Sciatic nerve (tissue), 2 donors: ENCODE data around the gene TULP1. TPM values are rescaled to one million over a fixed set of nuclear protein-coding genes. Genes with fewer than 3 reads are reported as not detected.

Source experiments
- ATAC-seq: fragments of 200-7000 bp; cut with Tn5 transposase; one replicate; pipeline ENCODE4 v1.9.1; 2020; ENCODE audit warnings: mild to moderate bottlenecking, moderate library complexity
- DNase-seq: peaks from one replicate; pipeline ENCODE4 v3.0.0-alpha.2; 2020; ENCODE audit warnings: low spot score
- intact Hi-C: fragments of 100-400 bp; cut with DNase I; formaldehyde crosslinking; loops from one replicate; pipeline ENCODE4 v1.14.2; 2022
- total RNA-seq: library from RNA; stranded (reverse); fragmentation: NEBNext Ultra II Directional; extraction: Animal tissue kit (Norgen Biotek cat#: 25700); gene quantifications from one replicate; pipeline ENCODE4 v1.2.1, GENCODE V29; 2021
- donor health status: DM: no; HTN: no; CAD: no.
- donor health status: DM: no; HTN: no; CAD: no.

The TULP1 gene
- total RNA-seq, 1 donor from 2014 or later, result not detected

DNA sequence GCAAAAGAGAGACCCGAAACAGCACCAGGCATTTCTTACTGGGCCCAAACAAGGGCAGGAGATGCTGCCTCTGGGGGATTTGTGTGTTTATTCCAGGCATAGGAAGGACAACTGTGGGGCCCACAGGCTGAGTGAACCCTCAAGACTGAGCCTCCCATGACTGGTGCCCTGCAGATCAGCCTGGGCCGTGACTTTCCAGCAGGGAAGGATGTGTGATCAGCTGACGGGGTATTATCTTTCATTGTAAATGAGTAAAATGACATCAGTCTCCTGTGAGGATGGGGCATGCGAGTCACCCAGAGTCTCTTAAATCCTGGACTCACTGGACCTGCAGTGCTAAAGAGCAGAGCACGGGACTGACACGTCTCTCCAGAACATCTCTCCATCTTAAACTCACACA, 11.9 kb downstream of the TULP1 start:
- intact Hi-C loops, result no loop called here
- no peak for DNase-seq
- no peak for ATAC-seq

DNA sequence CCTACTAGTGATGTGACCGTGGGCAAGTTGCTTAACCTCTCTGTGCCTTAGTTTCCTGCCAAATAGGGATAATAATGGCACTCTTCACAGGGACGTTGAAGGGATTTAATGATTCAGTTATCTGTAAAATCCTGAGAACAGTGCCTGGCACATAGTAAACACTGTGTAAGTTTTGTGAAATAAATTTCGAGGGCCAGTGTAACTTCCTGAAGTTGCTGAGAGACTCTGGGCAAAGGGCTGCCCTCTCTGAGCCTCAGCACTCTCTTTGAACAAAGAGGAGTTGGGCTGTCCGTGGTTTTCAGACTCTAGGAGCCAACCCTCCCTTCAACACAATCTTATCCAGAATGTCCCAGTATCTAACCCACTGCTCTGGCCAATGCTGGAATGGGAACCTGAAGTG, 13.3 kb downstream of the TULP1 start:
- no peak for ATAC-seq
- no peak for DNase-seq
- intact Hi-C loops, result no loop called here

DNA sequence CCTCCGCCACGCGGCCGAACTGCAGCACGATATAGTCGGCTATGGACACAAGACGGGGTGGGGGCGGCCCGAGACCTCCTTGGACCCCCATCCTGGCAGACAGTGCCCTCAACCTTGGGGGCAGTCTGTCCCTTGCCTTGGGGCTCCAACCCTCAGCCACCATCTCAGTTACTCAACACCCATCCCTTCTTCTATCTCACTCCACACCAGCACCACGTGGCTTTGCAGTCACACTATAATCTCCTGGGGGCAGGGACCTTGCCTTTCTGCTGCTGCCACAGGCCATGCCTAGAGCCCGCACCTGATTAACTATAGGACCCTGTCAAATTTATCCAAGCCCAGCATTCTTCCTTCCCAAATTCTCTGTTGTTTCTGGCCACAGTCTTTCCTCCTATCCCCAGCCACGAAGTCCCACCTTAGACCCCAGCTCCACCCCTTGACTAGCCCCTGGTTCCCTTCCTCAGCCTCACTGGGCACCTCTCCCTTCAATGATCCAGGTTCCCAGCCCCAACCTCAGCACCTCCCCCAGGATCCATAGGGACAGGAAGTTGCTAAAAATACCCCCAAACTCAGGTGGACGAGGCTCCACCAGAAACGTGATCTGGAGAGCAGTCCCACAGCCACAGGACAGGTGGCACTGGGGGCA, 14.2 kb downstream of the TULP1 start:
- intact Hi-C loops, result no loop called here
- DNase-seq, result no peak
- peak; percentile 4 for ATAC-seq

DNA sequence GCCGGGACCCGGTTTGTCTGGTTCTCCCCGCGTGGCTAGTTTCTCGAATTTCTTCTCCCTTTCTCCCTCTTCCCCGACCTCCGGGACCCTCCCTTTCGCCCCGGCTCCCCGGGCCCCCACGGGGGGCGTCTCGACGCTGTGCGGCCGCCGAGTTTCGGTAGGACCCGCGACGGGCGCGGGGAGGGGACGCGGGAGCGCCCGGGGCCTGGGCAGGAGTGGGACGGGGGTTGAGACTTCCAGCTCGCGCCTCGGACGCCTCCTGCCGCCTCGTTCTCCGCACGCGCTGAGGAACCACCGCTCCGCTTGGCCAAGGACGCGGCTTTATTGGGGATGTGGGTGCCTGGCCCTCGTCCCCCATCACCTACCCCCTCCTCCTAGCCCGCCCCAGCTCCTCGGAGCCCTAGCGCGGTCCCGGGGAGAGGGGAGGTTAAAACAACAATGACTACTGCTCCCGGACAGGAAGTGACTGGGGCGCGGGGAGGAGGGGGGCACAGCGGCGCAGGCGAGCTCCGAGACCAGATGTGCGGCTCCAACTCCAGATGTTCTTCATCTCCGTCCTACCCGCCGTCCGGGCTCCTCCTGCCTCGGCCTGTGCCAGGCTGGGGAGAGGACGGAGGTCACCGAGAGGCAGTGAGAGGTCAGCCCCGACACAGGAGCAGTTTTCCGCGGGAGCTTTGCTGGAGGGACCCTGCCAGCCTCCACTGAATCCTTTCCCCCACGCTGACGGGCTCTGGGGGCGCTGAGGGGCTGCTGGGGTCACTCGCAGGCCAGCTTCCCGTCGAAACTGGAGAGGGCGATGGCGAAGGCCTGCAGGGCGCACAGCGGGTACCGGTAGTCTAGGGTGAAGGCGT, 14.9 kb downstream of the TULP1 start:
- ATAC-seq (peak; percentile 70), DNase-seq (peak; percentile 82)
- intact Hi-C loops, result no loop called here

DNA sequence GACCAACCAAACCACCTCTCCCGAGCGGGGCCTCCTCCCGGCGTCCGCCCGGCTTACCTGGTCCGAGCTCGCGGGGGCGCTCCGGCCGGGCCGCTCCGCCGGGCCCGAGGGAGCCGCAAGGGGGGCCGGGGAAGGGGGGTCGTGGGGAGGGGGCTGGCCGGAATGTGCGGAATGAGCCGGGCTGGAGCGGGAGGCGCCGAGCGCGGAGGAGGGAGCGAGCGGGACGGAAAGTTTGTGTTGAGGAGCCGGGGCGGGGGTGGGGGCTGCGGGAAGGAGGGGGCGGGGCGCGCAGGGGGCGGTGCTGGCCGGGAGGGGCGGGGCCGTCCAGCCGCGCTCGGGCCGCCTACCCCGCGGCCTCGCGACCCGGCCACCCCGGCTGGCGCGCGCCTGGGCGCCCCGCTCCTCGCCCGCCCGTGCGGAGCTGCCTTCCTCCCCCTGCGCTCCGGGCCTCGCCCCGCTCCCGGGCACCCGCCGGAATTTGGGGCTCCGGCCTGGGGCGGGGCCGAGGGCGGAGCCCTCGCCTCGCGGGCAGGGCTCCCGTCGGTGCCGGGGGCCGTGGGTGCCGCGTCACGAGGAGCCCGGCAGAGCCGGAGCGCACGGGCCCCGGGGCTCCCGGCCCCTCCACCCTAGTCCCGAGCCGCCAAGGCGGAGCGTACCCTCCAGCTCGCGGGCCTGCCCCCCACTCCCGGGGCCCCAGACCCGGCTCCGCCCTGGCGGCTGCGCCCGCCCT, 15.7 kb downstream of the TULP1 start, which contains the start of gene TEAD3:
Gene TEAD3 (minus strand): TSS at position 239 of the 730 bp plus-strand sequence.
- ATAC-seq (peak; percentile 66), DNase-seq (peak; percentile 85)
- intact Hi-C loops, result no loop called here

DNA sequence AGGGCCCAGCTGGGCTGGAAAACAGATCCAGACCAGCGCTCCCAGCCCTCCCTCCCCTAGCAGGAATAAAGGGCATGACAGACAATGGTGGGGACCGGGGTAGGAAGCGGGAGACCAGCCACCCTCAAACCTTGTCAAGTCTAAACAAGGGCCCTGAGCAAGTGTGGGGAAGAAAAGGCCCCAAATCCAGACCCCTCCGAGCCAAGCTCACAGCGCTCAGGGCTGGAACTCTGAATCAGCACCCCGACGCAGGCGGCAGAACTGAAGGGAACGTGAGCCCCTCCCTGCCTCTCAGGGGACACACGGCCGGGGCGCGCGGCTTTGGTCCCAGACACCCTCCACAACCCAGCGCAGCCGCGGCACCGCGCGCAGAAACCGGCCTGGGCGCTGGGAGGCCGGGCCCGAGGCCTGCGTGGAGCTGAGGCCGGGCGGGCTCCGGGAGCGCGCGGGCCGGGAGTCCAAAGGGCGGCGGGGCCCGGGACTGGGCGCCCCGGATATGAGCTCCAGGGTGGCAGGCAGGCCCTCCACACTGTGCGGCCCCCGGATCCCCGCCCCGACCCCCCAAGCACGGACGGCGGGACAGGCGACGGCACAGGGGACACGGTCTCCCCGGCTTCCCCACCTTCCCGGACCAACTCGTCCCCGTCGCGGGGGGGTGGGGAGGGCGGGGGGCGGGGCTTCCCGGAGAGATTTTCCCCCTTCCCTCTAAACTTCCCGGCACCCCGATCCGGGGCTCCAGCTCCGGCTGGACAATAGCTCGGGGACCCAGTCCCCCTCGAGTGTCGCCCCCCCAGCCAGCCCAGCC, 16.5 kb downstream of the TULP1 start:
- peak; percentile 18 for ATAC-seq
- peak; percentile 74 for DNase-seq
- intact Hi-C loops, result no loop called here

DNA sequence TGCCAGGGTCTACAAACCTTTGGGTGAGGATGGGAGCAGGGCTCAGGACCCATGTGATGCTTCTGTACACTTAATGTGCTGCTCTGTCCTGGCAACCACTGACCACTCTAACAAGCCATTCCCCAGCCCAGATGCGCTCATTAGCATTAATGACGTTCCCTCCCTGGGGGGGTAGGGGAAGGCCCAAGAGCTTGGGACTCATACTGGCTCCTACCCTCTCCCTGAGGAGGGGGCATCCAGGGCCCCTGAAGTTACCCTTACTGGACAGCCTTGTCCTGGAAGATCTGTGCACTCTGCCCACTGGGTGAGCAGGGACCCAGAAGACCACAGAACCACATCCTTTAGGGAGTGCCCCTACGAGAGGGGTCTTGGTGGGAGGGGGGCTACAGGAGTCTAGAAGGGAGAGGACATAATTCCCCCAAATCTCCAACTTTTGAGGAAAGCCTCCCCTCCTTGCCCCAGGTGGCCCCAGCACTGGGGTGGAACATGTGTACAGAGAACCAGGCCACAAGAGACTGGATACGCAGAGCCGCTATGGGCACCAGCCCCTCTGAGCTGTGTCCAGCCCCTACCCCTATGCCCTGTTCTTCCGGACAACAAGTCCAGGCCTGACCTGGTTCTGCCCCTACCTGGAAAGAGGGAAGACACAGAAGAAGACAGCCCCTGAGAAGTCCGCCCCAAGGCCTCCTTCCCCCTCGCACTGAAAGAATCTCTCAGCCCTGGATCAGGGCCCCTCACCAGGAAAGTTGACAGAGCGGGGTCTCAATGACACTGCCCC, 17.2 kb downstream of the TULP1 start:
- intact Hi-C loops, result no loop called here
- ATAC-seq (no peak), DNase-seq (no peak)

DNA sequence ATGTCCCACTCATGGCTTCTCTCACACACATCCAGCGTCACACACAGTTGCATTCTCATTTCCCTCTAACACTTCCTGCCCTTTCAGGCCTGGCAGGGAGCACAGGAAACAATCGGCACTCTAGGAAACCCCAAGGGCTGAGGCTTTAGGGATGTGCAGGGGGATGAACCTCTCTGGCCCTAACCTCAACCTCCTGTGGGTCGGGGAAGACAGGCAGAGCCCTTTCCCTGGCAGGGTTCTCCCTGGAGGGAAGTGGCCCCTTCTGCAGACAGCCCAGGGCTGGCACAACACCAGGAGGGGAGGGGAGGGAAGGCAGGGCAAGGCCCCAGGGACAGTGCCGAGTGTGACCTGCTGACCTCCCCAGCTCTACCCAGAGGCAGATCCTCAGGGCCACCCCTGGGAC, 18.5 kb downstream of the TULP1 start:
- DNase-seq (no peak), ATAC-seq (no peak)
- intact Hi-C loops, result no loop called here

DNA sequence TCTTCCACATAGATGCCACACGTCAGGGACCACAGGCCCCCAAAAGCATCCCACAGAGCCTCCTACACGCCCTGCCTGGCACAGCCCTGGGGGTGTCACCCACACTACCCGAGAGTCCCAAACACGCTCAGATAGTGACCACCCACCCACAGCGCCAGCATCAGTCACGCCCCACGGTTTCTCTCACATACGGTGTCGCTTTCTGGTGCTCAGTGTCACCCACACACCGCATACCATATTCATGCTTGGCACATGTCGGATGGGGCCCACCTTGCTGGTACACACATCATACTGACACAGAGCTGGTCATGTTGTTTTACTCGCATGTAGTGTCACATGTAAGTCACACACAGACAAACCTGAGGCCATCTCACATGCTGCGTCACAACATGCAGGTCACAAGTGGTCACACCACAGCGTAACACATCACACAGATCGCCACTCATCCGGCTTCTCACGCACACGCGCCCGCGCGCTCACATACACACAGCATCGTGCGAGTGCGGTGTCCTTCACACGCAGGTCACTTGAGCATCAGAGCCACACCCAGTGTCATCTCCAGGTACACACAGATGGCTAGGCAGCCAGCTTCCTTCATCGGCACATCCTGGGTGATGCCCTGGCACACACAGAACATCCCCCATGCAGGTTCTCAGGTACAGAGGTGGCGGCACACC, 19.3 kb downstream of the TULP1 start:
- no peak for ATAC-seq
- DNase-seq, result no peak
- intact Hi-C loops, result no loop called here

DNA sequence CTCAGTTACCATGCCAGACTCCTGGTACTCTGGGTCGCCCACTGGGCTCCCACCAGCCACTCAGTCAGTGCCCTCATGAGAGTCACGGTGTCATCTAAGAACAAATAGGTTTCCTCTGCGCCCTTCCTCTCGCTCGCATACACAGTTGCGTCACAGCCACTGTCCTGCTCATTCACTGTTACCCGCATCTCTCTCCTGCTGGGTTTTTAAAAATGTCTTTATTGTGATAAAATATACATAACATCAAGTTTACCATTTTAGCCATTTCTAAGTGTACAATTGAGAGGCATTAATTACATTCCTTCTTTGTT, 19.8 kb downstream of the TULP1 start:
- intact Hi-C loops, result no loop called here

DNA sequence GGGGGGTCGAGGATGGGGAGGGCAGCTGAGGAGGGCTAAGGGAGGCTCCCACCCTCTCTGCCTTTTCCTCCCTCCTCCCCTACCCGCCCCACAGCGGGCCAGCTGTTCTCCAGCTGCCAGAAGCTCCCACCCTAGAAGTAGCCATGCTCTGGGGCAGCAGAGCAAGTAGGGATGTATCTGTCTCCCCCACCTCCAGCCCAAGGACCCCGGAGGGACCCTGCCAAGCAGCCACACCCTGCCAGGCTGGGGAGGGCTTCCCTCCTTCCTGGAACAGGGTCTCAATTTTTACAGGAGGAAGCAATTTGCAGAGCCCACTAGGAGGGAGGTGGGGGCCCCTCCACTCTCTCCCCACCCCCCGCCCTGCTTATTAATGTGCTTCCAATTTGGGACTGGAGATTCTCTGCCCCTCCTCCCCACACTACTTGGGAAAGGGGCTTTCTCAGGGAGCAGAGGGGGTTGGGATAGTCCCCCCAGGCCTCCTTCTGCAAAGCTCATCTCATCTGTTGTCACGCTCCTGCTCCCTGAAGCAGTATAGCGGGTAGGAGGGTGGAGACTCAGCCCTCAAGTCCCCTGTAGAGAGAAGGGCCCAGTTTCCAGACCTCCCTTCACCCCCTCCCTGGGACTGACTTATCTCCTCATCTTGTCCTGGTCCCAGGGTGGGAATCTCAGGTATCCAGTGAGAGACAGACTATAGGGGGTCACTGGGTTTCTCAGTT, 20.3 kb downstream of the TULP1 start:
- intact Hi-C loops, result no loop called here
- ATAC-seq, result no peak
- DNase-seq, result no peak

More for the DNA sequence above, 19.8 kb downstream of the TULP1 start:
- DNase-seq, result no peak
- ATAC-seq, result no peak

DNA sequence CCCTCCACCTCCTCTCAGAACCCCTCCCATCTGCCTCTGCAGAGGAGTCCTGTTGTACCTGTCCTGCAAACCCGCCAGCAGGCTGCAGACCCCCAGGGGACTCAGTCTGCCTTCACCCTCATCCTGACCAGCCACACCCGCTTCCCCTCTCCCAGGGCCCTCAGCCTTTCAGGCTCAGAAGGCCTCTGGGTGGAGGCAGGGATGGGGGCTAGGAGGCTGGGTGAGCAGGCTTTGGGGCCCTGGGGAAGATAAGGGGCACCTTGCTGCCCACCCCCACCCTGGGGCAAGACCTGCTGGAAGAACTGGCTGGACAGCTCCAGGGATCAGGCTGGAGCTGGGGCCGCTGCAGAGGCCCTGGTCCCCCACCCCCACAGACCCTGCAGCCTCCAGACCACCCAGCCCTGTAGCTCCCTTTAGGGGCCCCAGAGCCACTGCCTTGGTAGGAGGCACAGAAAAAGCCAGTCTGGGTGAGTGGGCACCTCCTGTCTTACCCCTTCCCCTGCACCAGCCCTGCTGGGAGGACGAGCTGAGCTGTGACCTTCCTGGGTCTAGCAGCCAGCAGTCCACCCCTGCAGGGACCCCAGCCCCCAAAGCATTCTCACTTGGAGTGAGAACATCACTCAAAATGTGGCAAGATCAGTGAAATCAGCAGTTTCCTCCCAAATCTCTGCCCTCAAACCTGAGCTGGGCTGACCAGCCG, 21.0 kb downstream of the TULP1 start:
- no peak for ATAC-seq
- intact Hi-C loops, result no loop called here
- no peak for DNase-seq

DNA sequence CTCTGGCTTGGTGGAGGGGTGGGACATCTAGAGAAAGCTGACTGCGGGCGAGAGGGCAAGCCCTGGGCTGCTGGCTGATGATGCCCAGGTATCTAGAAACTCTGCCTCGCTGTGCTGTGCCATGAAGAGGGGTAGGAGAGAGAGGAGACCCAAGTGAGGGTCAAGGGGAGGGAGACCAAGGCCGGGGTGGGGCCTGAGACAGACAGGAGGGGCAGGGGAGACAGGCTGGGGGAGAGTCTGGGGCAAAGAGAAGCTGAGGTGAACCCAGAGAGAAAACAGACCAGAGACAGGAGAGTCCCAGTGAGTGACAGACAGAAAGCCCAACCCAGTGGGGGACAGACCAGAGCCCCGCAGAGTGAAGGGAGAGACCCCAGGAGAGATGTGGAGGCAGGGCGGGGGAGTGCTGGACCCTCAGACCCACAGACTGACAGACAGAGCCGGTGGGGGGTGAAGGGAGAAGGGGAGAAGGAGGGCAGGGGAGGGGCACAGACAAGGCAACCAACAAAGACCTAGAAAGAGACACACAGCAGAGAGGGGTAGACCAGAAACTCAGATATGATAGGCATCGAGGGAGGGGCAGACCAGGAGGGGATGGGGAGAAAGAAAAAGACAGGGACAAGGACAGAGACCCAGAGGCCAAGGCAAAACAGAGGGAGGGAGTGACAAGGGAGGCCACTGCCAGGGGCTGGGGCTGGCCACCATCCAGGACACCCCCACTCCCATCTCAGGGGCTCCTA, 21.7 kb downstream of the TULP1 start:
- intact Hi-C loops, result no loop called here
- ATAC-seq, result no peak
- DNase-seq, result no peak

DNA sequence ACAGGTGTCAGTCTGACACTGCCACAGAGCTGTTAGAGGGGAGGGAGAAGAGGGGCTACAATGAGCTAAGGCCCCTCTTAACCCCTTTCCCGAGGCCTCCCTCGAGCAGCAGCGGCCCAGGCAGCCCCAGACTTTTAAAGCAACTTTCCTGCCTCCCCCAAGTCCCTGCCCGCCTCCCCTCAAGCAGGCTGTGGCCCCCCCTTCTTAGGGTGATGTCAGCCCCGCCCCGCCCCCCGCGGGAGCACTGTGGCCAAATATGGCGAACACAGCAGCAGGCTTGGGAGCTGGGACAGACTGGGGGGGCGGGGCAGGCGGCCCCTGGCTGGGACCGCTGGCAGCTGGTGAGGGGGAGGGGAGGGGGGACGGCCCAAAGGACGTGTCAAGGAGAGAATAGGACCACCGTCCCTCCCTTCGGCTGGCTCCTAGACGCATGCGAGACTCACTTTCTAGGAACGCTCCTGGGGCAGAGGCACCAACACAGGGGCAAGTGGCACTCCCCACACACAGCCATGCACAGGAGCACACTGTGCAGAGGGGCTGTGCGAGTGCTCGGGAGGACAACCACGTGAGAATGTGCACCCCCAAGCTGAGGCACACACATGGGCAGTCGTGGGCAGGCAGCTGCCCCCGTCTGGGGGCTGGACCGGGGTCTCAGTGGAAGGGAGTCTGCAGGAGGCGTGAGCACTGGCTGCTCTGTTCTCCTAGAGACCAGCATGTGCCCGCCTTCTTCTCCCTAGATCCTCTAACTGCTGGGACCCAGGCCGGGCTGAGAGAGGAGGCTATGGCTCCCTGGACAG, 22.5 kb downstream of the TULP1 start:
- ATAC-seq, result peak; percentile 60
- intact Hi-C loops, result no loop called here
- peak; percentile 81 for DNase-seq

DNA sequence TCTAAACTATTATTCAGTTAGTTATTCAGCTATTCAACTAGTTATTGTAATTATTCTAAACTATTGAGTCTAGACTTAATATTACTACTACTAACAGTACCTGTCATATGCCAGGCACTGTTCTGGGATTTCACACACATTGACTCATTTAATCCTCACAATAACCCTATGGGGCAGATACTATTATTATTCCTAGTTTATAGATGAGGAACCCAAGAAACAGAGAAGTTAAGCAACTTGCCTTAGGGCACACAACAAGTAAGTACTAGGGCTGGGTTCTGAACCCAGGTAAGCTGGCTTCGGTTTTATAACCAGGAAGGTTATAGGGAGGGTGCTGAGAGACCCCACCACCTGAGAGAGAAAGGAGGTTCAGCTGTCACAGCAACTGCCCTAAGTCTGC, 23.6 kb downstream of the TULP1 start:
- ATAC-seq, result no peak
- intact Hi-C loops, result no loop called here
- DNase-seq, result no peak

DNA sequence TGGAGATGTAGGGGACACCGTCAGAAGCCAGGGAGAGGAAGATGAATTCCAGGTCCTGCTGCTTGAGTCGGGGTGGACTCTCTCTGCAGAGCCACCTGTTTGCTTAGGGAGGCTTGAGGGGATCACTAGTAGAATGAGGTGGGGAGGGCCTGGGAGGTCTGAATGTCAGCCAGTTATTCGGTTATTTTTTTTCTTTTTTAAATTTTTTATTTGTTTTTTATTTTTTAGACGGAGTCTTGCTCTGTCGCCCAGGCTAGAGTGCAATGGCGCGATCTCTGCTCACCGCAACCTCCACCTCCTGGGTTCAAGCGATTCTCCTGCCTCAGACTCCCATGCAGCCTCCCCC, 24.2 kb downstream of the TULP1 start:
- intact Hi-C loops, result no loop called here
- ATAC-seq (no peak), DNase-seq (no peak)
